ENCODE measurements around the gene RPUSD4.

DNA sequence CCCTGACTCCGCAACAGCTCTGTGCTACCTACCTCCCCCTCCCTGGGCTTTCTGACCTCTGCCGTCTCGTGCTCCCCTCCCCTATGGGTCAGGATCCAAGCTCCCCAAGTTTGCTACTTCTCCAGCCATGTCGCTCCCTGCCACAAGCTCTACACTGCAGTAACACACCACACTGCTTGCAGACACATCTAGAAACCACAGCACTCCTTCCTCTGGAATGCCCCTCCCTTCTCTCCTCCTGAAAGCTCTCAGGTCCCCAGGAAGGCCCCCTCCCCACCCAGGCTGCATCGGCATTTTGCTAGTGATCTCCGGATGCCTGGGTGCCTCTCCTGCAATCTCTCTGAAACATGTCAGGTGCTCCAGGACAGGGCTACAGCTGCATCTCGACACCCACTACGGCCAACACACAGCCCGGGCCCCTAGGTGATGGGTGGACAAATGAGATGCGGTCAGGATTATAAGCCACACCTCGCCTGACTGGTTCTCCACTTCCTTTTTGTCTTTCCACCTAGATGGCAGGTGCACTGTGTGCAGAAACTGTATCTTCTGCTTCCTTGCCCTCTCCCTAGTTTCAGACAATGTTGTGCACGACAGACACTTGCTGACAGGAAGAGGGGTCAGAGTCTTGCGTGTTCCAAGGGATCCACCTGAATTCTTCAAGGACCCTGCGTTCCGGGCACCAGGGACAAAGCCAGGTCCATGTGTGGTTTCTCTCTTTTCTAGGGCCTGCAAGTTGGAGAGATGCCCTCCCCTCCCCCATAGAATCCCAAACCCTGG, 22.9 kb downstream of the RPUSD4 start:
- TF ChIP-seq, protein P1, sequence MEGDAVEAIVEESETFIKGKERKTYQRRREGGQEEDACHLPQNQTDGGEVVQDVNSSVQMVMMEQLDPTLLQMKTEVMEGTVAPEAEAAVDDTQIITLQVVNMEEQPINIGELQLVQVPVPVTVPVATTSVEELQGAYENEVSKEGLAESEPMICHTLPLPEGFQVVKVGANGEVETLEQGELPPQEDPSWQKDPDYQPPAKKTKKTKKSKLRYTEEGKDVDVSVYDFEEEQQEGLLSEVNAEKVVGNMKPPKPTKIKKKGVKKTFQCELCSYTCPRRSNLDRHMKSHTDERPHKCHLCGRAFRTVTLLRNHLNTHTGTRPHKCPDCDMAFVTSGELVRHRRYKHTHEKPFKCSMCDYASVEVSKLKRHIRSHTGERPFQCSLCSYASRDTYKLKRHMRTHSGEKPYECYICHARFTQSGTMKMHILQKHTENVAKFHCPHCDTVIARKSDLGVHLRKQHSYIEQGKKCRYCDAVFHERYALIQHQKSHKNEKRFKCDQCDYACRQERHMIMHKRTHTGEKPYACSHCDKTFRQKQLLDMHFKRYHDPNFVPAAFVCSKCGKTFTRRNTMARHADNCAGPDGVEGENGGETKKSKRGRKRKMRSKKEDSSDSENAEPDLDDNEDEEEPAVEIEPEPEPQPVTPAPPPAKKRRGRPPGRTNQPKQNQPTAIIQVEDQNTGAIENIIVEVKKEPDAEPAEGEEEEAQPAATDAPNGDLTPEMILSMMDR (IDR thresholded peaks at IDR 0.05) = no peak
- no peak for TF ChIP-seq POLR2A (IDR thresholded peaks at IDR 0.05)
- no peak for TF ChIP-seq EP300 (IDR thresholded peaks at IDR 0.05; ENCODE audit: low read depth)

All from transverse colon (tissue), 3 donors.